GM18502 (cell line): ENCODE measurements around the gene SLC9A9.
A peak's percentile ranks its signal among the peaks of the same experiment; 100 is the strongest.
"Not testable (repeated sequence)": the region's sequence is repeated elsewhere in the genome, so short reads cannot be mapped to it uniquely, and the experiment has no call there.

Experiments used
- ATAC-seq: cut with Tn5 transposase; IDR thresholded peaks from one replicate; pipeline ENCODE4 v1.9.1; 2021; ENCODE audit warnings: mild to moderate bottlenecking; ENCODE audit not compliant: unreplicated experiment, poor library complexity

Gene SLC9A9

GRCh38 chr3:143437405-143437804 is 410.9 kb downstream of the SLC9A9 start:
- ATAC-seq: no peak

DNA sequence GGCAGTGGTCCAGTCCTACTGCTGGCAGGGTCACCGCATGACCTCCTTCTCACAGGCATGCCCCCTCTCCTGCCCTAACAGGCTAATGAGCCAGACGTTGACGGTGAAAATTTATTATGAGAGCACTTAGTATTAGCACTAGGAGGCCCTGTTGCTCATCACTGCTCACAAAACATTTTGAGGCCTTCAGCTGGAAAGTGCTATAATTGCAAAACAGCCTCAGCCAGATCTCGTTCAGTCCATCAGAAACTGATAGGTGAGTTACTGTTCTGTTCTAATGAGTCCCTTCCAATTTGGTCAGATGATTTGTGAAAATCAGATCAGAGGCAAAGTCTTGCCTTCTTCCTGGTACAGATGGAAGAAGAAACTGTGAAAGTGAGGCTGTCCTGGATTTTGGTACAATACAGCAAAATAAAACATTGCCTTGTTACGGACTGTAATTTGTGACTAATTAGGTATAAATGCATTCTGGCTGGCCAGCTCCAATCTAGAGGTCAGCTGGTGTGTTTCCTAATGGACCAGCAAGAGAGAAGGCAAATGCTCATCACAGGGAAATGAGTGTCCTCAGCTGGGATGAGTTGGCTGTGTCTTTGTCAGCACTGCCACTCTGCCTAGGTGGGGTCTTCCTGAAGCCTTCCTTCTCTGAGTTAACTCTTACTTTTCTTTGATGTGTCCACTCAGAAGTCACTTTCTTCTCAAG is 411.9 kb downstream of the SLC9A9 start:
- ATAC-seq: no peak

- ATAC-seq: no peak
Observed at GRCh38 chr3:143433787-143434378, 414.4 kb downstream of the SLC9A9 start.

DNA sequence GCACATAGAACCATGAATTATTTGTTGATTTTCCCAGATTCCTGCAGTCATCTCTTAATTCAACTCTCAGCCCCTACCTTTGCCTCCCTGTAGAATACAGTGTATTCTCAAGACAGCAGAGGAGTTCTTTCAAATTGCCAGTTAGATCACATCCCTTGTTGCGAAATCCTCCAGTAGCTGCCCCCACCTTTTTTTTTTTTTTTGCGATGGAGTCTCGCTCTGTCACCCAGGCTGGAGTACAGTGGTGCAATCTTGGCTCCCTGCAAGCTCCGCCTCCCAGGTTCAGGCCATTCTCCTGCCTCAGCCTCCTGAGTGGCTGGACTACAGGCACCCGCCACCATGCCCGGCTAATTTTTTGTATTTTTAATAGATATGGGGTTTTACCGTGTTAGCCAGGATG is 417.0 kb downstream of the SLC9A9 start:
- not testable (repeated sequence) for ATAC-seq

DNA sequence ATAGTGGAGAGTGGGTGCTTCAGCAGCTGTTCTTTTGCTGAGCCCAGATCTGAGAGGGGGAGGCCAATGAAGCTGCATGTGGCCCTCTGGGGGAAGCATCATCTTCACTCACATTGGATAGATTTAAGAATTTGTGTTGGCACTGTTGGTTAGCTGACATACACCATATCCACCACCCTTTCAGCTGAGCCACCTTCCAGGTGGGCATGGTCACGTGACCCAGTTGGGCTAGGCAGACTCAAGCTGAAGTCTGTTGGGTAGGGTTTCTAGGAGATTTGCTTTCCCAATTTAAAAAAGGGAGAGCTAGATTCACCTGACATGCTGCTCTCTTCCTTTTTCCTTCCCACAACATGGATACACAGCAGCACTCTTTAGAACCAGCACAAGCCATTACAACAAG is 417.7 kb downstream of the SLC9A9 start:
- no peak for ATAC-seq

- peak; percentile 60 for ATAC-seq
Observed at GRCh38 chr3:143429628-143430514, 418.4 kb downstream of the SLC9A9 start.

GRCh38 chr3:143428294-143428693 is 420.0 kb downstream of the SLC9A9 start:
- ATAC-seq: no peak

- ATAC-seq: no peak
Observed at GRCh38 chr3:143427631-143428030, 420.6 kb downstream of the SLC9A9 start.

DNA sequence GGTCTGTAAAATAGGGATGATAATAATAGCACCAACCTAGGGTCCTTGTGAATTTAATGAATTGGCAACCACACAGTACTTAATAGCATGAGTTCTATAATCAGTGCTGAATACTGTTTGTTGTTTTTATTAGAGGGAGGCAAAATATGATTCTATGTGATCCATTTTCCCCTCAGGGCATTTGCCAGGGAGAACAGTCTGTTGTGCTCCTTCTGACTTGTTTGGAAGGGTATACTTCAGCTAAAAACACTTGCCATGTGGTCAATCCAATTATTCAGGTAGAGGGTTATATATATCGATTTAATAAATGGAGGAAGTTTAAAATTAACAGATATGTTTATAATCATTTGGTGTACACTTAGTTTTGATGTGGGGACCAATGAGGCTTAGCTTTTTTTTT is 423.4 kb downstream of the SLC9A9 start:
- ATAC-seq: no peak

- no peak for ATAC-seq
Observed at GRCh38 chr3:143421556-143421955, 426.7 kb downstream of the SLC9A9 start.

- no peak for ATAC-seq
Observed at GRCh38 chr3:143419611-143420010, 428.7 kb downstream of the SLC9A9 start.

GRCh38 chr3:143418391-143418790 is 429.9 kb downstream of the SLC9A9 start:
- no peak for ATAC-seq

- ATAC-seq: no peak
Observed at GRCh38 chr3:143416229-143416628, 432.0 kb downstream of the SLC9A9 start.

- no peak for ATAC-seq
Observed at GRCh38 chr3:143414571-143415253, 433.6 kb downstream of the SLC9A9 start.

DNA sequence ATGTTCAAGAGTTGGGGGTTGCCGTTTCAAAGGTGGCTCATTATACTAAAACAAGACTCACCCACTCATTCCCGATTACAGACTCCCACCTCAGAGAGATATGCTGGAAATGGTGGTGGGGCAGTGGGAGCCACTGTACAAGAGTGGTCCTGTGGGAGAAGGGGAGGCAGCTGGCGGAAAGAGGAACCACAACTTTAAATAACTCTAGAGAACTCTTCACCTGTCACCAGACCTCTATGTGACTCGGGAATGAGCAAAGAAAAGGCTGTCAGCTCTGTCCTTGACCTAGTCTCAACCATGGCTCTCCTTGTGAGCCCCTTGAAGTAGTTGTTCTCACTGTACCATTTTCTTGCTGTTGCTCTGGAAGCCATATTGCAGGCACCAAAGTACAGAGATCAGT is 434.9 kb downstream of the SLC9A9 start:
- no peak for ATAC-seq

DNA sequence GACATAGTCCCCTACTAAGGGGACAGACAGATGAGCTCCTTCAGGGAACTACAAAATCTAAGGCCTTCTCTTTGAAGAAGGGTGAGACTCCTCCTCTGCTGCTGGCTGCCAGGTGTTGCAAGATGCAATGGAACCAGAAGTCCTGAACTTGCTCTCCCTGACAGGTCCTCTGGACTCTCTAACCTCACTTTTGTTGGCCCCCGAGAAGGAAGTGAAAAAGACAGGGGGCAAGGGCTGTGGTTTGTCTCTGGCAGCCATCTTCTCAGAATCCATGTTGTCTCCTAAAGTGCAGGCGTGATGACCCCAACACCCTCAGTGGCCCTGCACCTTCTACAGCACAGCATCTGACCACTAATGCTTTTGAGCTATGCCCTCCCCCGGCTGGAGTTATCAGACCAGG is 436.2 kb downstream of the SLC9A9 start:
- ATAC-seq: peak; percentile 45

DNA sequence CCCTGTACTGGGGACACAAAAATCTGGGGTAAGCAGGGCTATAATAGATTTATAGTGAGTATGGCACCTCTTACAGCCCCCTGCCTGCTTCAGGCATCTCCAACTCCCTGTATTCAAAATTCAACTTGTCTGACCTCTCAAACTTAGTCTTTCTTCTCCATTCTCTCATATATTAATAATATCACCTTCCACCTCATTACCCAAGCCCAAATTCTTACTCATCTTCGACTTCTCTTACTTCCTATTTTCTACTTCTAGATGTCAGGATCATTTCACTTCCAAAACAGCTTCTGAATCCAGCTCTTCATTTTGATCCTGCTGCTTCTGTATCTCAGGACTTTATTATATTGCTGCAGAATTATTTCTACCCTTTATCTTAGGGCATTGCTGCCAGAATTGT is 438.0 kb downstream of the SLC9A9 start:
- no peak for ATAC-seq

- no peak for ATAC-seq
Observed at GRCh38 chr3:143408771-143409170, 439.5 kb downstream of the SLC9A9 start.

DNA sequence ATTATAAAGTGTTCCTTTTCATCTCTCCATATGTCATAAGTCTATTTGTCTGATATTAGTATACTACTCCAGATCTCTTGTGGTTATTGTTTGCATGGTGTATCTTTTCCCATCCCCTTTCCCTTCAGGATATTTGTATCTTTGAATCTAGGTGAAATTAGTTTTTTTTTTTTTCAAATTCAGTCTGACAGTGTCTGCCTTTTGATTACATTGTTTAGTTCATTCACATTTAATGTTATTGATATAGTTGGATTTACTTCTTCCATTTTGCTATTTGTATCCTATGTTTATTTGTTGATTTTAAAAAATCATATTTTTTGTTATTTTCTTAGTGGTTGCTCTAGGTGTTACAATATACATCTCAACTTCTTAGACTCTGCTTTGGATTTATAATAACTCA is 445.7 kb downstream of the SLC9A9 start:
- no peak for ATAC-seq

GRCh38 chr3:143396790-143397189 is 451.5 kb downstream of the SLC9A9 start:
- ATAC-seq: no peak

DNA sequence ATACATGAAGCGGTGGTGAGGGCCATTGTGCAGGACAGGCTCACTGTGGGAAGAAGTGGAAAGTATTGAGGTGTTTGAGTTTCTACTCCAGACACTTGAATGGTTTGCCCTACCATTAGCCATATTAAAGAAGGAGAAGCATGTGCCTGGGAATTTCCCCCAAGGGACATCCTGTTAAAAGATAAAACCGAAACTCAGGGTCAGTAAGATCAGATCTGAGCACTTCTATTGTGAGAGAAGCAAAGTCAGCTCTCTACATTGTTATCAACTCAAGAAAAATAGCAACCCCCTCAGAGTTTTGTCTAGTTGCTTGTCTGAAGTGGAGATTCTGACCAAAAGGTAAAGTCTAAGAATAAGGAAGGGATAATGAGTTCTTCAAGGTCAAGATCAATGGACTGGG is 458.9 kb downstream of the SLC9A9 start:
- no peak for ATAC-seq
